Measurements from ENCODE around the gene CEP112.

CEP112 gene

GRCh38 chr17:66220079-66220835 is 28.3 kb upstream of the CEP112 start:
- no peak for TF ChIP-seq ZNF565 (CRISPR knock-in tag; conservative IDR thresholded peaks at IDR 0.05; ENCODE audit: low read depth)
- no peak for ATAC-seq

- peak; percentile 72 for ATAC-seq
- TF ChIP-seq BACH2 (CRISPR knock-in tag; IDR thresholded peaks at IDR 0.05; ENCODE audit: borderline replicate concordance), result no peak
- TF ChIP-seq TOX (CRISPR knock-in tag; IDR thresholded peaks at IDR 0.05; ENCODE audit: borderline replicate concordance), result 0 out of 2 replicates have a peak, but pooled peaks have one; percentile 10
Measured at GRCh38 chr17:66215529-66215911, 23.6 kb upstream of the CEP112 start.

GRCh38 chr17:66214884-66215528 is 23.1 kb upstream of the CEP112 start:
- no peak for ATAC-seq
- TF ChIP-seq ZNF565 (CRISPR knock-in tag; conservative IDR thresholded peaks at IDR 0.05; ENCODE audit: low read depth), result no peak
- no peak for TF ChIP-seq ISL1 (CRISPR knock-in tag; IDR thresholded peaks at IDR 0.05)
- TF ChIP-seq TCF4 (CRISPR knock-in tag; IDR thresholded peaks at IDR 0.05; ENCODE audit: borderline replicate concordance), result no peak
- TF ChIP-seq SNAI2 (CRISPR knock-in tag; IDR thresholded peaks at IDR 0.05), result no peak
- TF ChIP-seq CREB5 (CRISPR knock-in tag; IDR thresholded peaks at IDR 0.05; ENCODE audit: low read depth), result no peak
- no peak for TF ChIP-seq TSHZ2 (CRISPR knock-in tag; IDR thresholded peaks at IDR 0.05)
- no peak for TF ChIP-seq TOX (CRISPR knock-in tag; IDR thresholded peaks at IDR 0.05; ENCODE audit: borderline replicate concordance)
- no peak for TF ChIP-seq RARB (CRISPR knock-in tag; IDR thresholded peaks at IDR 0.05)
- no peak for TF ChIP-seq PATZ1 (CRISPR knock-in tag; IDR thresholded peaks at IDR 0.05; ENCODE audit: borderline replicate concordance)
- no peak for TF ChIP-seq PPARA (CRISPR knock-in tag; IDR thresholded peaks at IDR 0.05; ENCODE audit: borderline replicate concordance)
- no peak for TF ChIP-seq OSR1 (CRISPR knock-in tag; IDR thresholded peaks at IDR 0.05)
- TF ChIP-seq CSRNP3 (CRISPR knock-in tag; IDR thresholded peaks at IDR 0.05), result no peak
- TF ChIP-seq POU6F1 (CRISPR knock-in tag; IDR thresholded peaks at IDR 0.05; ENCODE audit: borderline replicate concordance, low read depth), result no peak
- TF ChIP-seq ESRRG (CRISPR knock-in tag; IDR thresholded peaks at IDR 0.05), result no peak
- TF ChIP-seq ZNF70 (CRISPR knock-in tag; IDR thresholded peaks at IDR 0.05), result no peak
- no peak for TF ChIP-seq ZNF8 (CRISPR knock-in tag; IDR thresholded peaks at IDR 0.05)
- TF ChIP-seq CSDC2 (CRISPR knock-in tag; IDR thresholded peaks at IDR 0.05), result no peak
- TF ChIP-seq ZFP30 (CRISPR knock-in tag; IDR thresholded peaks at IDR 0.05), result no peak
- no peak for TF ChIP-seq ZFP3 (CRISPR knock-in tag; IDR thresholded peaks at IDR 0.05)
- TF ChIP-seq ZC3H10 (CRISPR knock-in tag; IDR thresholded peaks at IDR 0.05), result no peak
